ENCODE measurements around the gene TGFBR1. TPM values are rescaled to one million over a fixed set of nuclear protein-coding genes. Genes with fewer than 3 reads are reported as not detected.

Gene TGFBR1
- polyA plus RNA-seq, 1 of the 3 experiments (the other 2 are of a cell fraction) = 15.3 TPM

DNA sequence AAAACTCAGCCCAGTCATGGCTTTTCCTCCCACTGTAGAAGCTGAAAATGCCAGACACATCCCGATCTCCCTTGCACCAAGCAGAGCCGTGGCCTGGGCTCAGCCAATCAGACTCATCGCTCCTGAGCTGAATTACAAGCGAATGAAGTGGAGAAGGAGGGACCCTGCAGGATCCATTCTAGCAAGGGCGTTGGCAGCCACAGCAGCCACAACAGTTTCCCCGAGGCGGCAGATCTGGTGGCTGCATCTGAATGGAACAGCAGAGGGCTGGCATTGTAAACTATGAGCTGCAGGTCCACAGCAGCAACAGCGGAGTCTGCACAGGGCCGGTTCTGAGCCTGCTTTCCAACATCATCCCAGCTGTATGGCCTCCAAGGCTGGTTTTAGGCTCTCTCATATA lies 93.1 kb downstream of the TGFBR1 start (continued):
- TF ChIP-seq REST (IDR thresholded peaks at IDR 0.05; ENCODE audit: low read depth, low read length) (no peak), CHD2 (IDR thresholded peaks at IDR 0.05; ENCODE audit: low read length, partially characterized antibody) (no peak), ELF1 (IDR thresholded peaks at IDR 0.05) (no peak), FOXM1 (IDR thresholded peaks at IDR 0.05; ENCODE audit: low read depth) (no peak), EP300 (IDR thresholded peaks at IDR 0.05; ENCODE audit: borderline replicate concordance in 1 of 2, low read depth in 1 of 2, low read length in 1 of 2) (no peak), JUND (IDR thresholded peaks at IDR 0.05) (no peak), RXRA (IDR thresholded peaks at IDR 0.05; ENCODE audit: borderline replicate concordance, low read depth) (no peak)

DNA sequence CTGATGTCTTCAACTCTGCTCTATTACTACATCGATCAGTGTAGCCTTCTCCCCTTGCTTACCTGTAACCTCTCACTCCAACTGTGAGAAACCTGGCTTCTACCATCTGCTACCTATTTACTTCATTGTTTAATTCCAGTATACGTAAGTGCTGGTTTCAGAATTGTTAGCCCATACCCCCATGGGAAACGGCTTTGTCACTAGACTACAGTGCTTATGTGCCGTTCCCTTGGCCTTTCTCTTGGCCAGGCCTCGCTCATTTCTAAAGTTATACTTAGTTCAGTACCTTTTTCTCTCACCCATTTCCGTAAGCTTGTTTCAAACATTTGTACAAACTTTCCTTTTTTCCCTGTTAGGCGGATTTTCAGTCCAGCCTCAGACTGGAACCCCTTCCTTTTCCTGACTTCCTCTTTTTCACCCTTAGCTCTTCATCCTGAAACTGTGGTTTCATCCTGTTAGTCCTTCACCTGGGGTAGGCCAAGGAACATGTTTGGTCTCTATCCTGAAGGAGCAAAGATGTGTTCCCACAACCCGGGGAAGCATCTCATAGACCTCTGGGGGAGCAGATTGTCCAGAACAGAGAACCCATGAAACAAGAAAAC lies 95.1 kb downstream of the TGFBR1 start:
- Histone ChIP-seq H3K4me2 (no peak overlapping the region), H3K9me3 (no peaks in the 10 kb centered on the region), H3F3A (replicated peaks; ENCODE audit: insufficient read depth) (no peaks in the 10 kb centered on the region), H2AFZ (ENCODE audit: low read depth) (no peak overlapping the region), H3K4me1 (ENCODE audit: control insufficient read depth in 1 of 2, insufficient read depth in 2 of 2, low read depth in 1 of 2, low read length in 1 of 2) (no peaks in the 10 kb centered on the region; a peak in 1 of 4 replicates), H3K9ac (no peak overlapping the region), H3K4me3 (ENCODE audit: low read depth in 2 of 2, low read length in 1 of 2) (no peak overlapping the region), H3K9me2 (no peaks in the 10 kb centered on the region), H3K27ac (ENCODE audit: low read depth in 2 of 2, low read length in 1 of 2) (no peak overlapping the region), H3K79me2 (ENCODE audit: insufficient read depth) (no peaks in the 10 kb centered on the region), H3K36me3 (replicated peaks in 1 of 2; ENCODE audit: control insufficient read depth in 1 of 2, insufficient read depth in 2 of 2, low read length in 1 of 2) (no peaks in the 10 kb centered on the region), H4K20me1 (ENCODE audit: insufficient read depth) (no peaks in the 10 kb centered on the region), H3K27me3 (ENCODE audit: insufficient read depth) (no peaks in the 10 kb centered on the region)
- CTCF ChIA-PET = interaction anchor here (1.0 to 1.8 kb wide), 3 partner anchors 15 to 1122 kb away, joined by 3 to 5 read pairs (median 3); no protein-coding TSS in a partner anchor
- POLR2A ChIA-PET = no interaction called here
- no peak for DNase-seq
- TF ChIP-seq EP300 (IDR thresholded peaks at IDR 0.05; ENCODE audit: borderline replicate concordance in 1 of 2, low read depth in 1 of 2, low read length in 1 of 2) (no peak), TAF1 (IDR thresholded peaks at IDR 0.05; ENCODE audit: borderline replicate concordance, low read depth, low read length) (no peak), SIN3A (IDR thresholded peaks at IDR 0.05; ENCODE audit: borderline replicate concordance, low read depth, low read length) (no peak), ZBTB33 (IDR thresholded peaks at IDR 0.05; ENCODE audit: borderline replicate concordance, low read depth) (no peak), RCOR1 (IDR thresholded peaks at IDR 0.05; ENCODE audit: low read length) (no peak)
- TF ChIP-seq, protein P1, sequence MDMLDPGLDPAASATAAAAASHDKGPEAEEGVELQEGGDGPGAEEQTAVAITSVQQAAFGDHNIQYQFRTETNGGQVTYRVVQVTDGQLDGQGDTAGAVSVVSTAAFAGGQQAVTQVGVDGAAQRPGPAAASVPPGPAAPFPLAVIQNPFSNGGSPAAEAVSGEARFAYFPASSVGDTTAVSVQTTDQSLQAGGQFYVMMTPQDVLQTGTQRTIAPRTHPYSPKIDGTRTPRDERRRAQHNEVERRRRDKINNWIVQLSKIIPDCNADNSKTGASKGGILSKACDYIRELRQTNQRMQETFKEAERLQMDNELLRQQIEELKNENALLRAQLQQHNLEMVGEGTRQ (IDR thresholded peaks at IDR 0.05; ENCODE audit: borderline replicate concordance, low read depth, low read length) = no peak
- TF ChIP-seq, protein P2, sequence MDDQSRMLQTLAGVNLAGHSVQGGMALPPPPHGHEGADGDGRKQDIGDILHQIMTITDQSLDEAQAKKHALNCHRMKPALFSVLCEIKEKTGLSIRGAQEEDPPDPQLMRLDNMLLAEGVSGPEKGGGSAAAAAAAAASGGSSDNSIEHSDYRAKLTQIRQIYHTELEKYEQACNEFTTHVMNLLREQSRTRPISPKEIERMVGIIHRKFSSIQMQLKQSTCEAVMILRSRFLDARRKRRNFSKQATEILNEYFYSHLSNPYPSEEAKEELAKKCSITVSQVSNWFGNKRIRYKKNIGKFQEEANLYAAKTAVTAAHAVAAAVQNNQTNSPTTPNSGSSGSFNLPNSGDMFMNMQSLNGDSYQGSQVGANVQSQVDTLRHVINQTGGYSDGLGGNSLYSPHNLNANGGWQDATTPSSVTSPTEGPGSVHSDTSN (IDR thresholded peaks at IDR 0.05) = no peak
- 83% methylated on average over 8 of the region's 8 CpGs for WGBS (ENCODE audit: low lambda C conversion rate)
